HepG2 (cell line): Measurements from ENCODE around the gene HYDIN. TPM values are rescaled to one million over a fixed set of nuclear protein-coding genes. Genes with fewer than 3 reads are reported as not detected.
"Not testable (repeated sequence)": the region's sequence is repeated elsewhere in the genome, so short reads cannot be mapped to it uniquely, and the experiment has no call there.

Source experiments
- ATAC-seq: fragments of 200-7000 bp; cut with Tn5 transposase; 3 replicates; pipeline ENCODE4 v1.9.1; 2020; ENCODE audit warnings: mild to moderate bottlenecking, moderate library complexity
- BruUV-seq: library from RNA; stranded (reverse); fragments of 400-500 nt; replicated peaks from 2 replicates; lab custom pipeline; 2021; lab: Mats Ljungman, UMichigan
- CTCF ChIA-PET: fragments of 300-600 bp; formaldehyde crosslinking; extraction: SDS; loops from one replicate; lab custom pipeline; 2021; ENCODE audit warnings: low total read pairs, inconsistent platforms, low intra/inter-chr PET ratio; lab: Yijun Ruan, JAX
- POLR2A ChIA-PET: fragments of 350-600 bp; sonication (Branson Sonifier 250); formaldehyde crosslinking; loops from one replicate; lab custom pipeline; 2020; ENCODE audit warnings: antibody characterized with exemption, inconsistent platforms; lab: Yijun Ruan, JAX
- DNase-seq: peaks from one replicate; pipeline ENCODE4 v3.0.0-alpha.2; 2015; ENCODE audit warnings: low spot score
- FAIRE-seq: peaks from 3 replicates; lab custom pipeline; 2011; peaks lifted over from hg19 to GRCh38; lab: Jason Lieb, UNC
- H2AFZ ChIP-seq: one replicate; pipeline ENCODE4 v1.6.1; 2011; ENCODE audit warnings: low read length, inconsistent platforms
- H3K27ac ChIP-seq: fragments of 300-600 bp; 3 replicates; pipeline ENCODE4 v1.8.0; 2011; ENCODE audit warnings: mixed run types, mild to moderate bottlenecking, mixed read lengths, low read length, inconsistent platforms; ENCODE audit not compliant: insufficient read depth; ENCODE audit errors: extremely low read length
- H3K27me3 ChIP-seq, 2 experiments: fragments of 200-600 bp in 1 of 2; 2 replicates in 1 of 2; 3 replicates in 1 of 2; pipeline versions ENCODE4 v1.6.0 to v1.8.0; 2011; ENCODE audit warnings: low read length in 2 of 2, mild to moderate bottlenecking in 2 of 2, moderate library complexity in 2 of 2, inconsistent platforms in 1 of 2; ENCODE audit not compliant: insufficient read depth in 2 of 2, control insufficient read depth in 1 of 2
- H3K36me3 ChIP-seq, 2 experiments: fragments of 200-600 bp in 1 of 2; replicated peaks in 1 of 2; 2 replicates in 1 of 2; 3 replicates in 1 of 2; pipeline versions ENCODE4 v1.5.1 to v1.8.0; 2011; ENCODE audit warnings: low read length in 2 of 2, inconsistent platforms in 1 of 2; ENCODE audit not compliant: insufficient read depth in 2 of 2, control insufficient read depth in 1 of 2
- H3K4me1 ChIP-seq: 2 replicates; pipeline ENCODE4 v1.5.1; 2012; ENCODE audit warnings: low read length, inconsistent platforms; ENCODE audit not compliant: insufficient read depth
- H3K4me2 ChIP-seq: 2 replicates; pipeline ENCODE4 v1.6.0; 2011; ENCODE audit warnings: low read depth, low read length, inconsistent platforms
- H3K4me3 ChIP-seq, 3 experiments: fragments of 200-600 bp in 1 of 3; sonication (generic), shearing (Covaris generic) in 1 of 3; replicated peaks in 1 of 3; 2 replicates each; pipeline ENCODE4 v1.5.1; 2011 to 2016; ENCODE audit warnings: low read length in 3 of 3, inconsistent platforms in 2 of 3, low read depth in 2 of 3, mild to moderate bottlenecking in 2 of 3, control low read depth in 1 of 3, mixed read lengths in 1 of 3; ENCODE audit not compliant: insufficient read depth in 1 of 3
- H3K79me2 ChIP-seq: one replicate; pipeline ENCODE4 v1.6.1; 2011; ENCODE audit warnings: low read length, inconsistent platforms; ENCODE audit not compliant: insufficient read depth
- H3K9ac ChIP-seq: 2 replicates; pipeline ENCODE4 v1.6.0; 2011; ENCODE audit warnings: mild to moderate bottlenecking, low read depth, low read length, inconsistent platforms; ENCODE audit not compliant: insufficient read depth
- H3K9me3 ChIP-seq: 2 replicates; pipeline ENCODE4 v1.5.1; 2012; ENCODE audit warnings: mild to moderate bottlenecking, low read length
- H4K20me1 ChIP-seq: 2 replicates; pipeline ENCODE4 v1.6.0; 2011; ENCODE audit warnings: inconsistent platforms, mild to moderate bottlenecking, low read length, moderate library complexity; ENCODE audit not compliant: insufficient read depth
- WGBS: methylation state at CpG from one replicate; pipeline ENCODE4 v1.1.6; 2017; ENCODE audit warnings: low lambda C conversion rate; 5-methylcytosine and 5-hydroxymethylcytosine counted together
- in situ Hi-C: cut with HindIII; loops from 2 replicates; pipeline ENCODE4 v1.10.0; 2017; ENCODE audit warnings: low pct_unique_long_range_greater_than_20kb; ENCODE audit not compliant: extremely low pct_ligation_motif_present
- intact Hi-C: fragments of 100-400 bp; cut with micrococcal nuclease; formaldehyde crosslinking; loops from one replicate; pipeline ENCODE4 v1.10.0; 2022; ENCODE audit not compliant: unreplicated experiment
- polyA plus RNA-seq, 8 experiments: library from polyadenylated mRNA; depleted of rRNA in 3 of 8; stranded (reverse) in 7 of 8; unstranded in 1 of 8; fragments of >200 nt; fragmentation: Illumina TruSeq in 4 of 8; extraction: Trizol in 4 of 8; gene quantifications; 2 replicates each; pipeline versions ENCODE4 v1.2.1 to v1.2.3, GENCODE V29; 2011 to 2016; ENCODE audit warnings: low read depth in 4 of 8, missing spikeins in 1 of 8, mixed read lengths in 1 of 8; ENCODE audit not compliant: insufficient read depth in 1 of 8
- total RNA-seq, 5 experiments: library from RNA; depleted of rRNA; stranded (reverse); fragments of >200 nt; fragmentation: Illumina TruSeq; extraction: Trizol; gene quantifications; 2 replicates each; pipeline ENCODE4 v1.2.3, GENCODE V29; 2016; ENCODE audit warnings: low read depth in 1 of 5

Gene HYDIN
- total and polyA plus RNA-seq, 2 of the 13 experiments (the other 11 are each of a cell fraction or from before 2014, with no cell fraction given) = not detected

GRCh38 chr16:70922164-70922563 lies 308.4 kb downstream of the HYDIN start:
- FAIRE-seq, DNase-seq, H3K4me3 ChIP-seq, BruUV-seq, H2AFZ ChIP-seq, H3K27ac ChIP-seq, in situ Hi-C loops, CTCF ChIA-PET, POLR2A ChIA-PET, H3K9ac ChIP-seq, ATAC-seq, intact Hi-C loops, H3K27me3 ChIP-seq, H3K36me3 ChIP-seq, H3K79me2 ChIP-seq, H4K20me1 ChIP-seq, H3K4me1 ChIP-seq, H3K9me3 ChIP-seq, H3K4me2 ChIP-seq: not testable (repeated sequence)
- WGBS = 12% methylated on average over 6 of the region's 6 CpGs

GRCh38 chr16:70920661-70921060 lies 309.9 kb downstream of the HYDIN start:
- H3K27ac ChIP-seq, H3K27me3 ChIP-seq, H2AFZ ChIP-seq, H3K79me2 ChIP-seq, H3K4me2 ChIP-seq, intact Hi-C loops, in situ Hi-C loops, DNase-seq, BruUV-seq, H4K20me1 ChIP-seq, POLR2A ChIA-PET, ATAC-seq, H3K9ac ChIP-seq, CTCF ChIA-PET, H3K4me3 ChIP-seq, H3K4me1 ChIP-seq, H3K9me3 ChIP-seq, FAIRE-seq, H3K36me3 ChIP-seq: not testable (repeated sequence)
- WGBS = 26% methylated on average over 21 of the region's 22 CpGs

- H3K27me3 ChIP-seq, in situ Hi-C loops, H3K4me1 ChIP-seq, H3K9me3 ChIP-seq, ATAC-seq, H3K4me3 ChIP-seq, H3K36me3 ChIP-seq, DNase-seq, POLR2A ChIA-PET, H3K79me2 ChIP-seq, H3K9ac ChIP-seq, H4K20me1 ChIP-seq, FAIRE-seq, H3K4me2 ChIP-seq, BruUV-seq, H2AFZ ChIP-seq, H3K27ac ChIP-seq, CTCF ChIA-PET, intact Hi-C loops: not testable (repeated sequence)
- no CpG with 5 or more reads among the region's 1 CpG for WGBS
These were observed 342.3 kb downstream of the HYDIN start for GRCh38 chr16:70888208-70888607.

DNA sequence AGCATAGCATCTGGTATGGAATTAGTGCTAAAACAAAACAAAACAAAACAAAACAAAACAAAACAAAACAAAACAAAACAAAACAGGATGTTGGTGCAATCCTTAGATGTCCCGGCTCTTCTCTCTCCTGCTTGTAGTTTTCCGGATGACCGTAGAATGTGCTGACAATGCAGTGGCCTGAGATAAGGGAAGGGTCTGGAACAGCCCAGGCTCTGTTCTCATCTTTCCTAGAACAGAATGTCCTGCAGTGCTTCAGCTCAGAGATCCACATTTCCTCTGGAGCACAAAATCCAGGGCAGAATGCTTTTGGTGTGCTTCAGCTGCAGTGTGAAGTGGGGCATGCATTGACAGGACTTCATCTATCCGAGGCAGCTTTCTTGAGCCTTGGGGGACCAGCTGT lies 345.9 kb downstream of the HYDIN start:
- H3K4me3 ChIP-seq, H2AFZ ChIP-seq, ATAC-seq, H3K27ac ChIP-seq, H3K4me1 ChIP-seq, H3K4me2 ChIP-seq, H3K9me3 ChIP-seq, BruUV-seq, POLR2A ChIA-PET, H3K27me3 ChIP-seq, CTCF ChIA-PET, in situ Hi-C loops, H4K20me1 ChIP-seq, H3K9ac ChIP-seq, intact Hi-C loops, H3K36me3 ChIP-seq, H3K79me2 ChIP-seq, DNase-seq, FAIRE-seq: not testable (repeated sequence)
- WGBS = 24% methylated on average over 3 of the region's 4 CpGs
